GM08714 (cell line): ENCODE results near the gene HPS3.

Source experiments
- H3K4me3 ChIP-seq: fragments of 200-500 bp; sonication (Bioruptor generic); 2 replicates; pipeline ENCODE4 v1.5.1; 2014; ENCODE audit warnings: mild to moderate bottlenecking, low read length, inconsistent platforms
- ZNF274 ChIP-seq: IDR thresholded peaks from 2 replicates; pipeline ENCODE4 v1.6.1; 2012; ENCODE audit warnings: mild to moderate bottlenecking, low read depth, low read length

Gene HPS3

DNA sequence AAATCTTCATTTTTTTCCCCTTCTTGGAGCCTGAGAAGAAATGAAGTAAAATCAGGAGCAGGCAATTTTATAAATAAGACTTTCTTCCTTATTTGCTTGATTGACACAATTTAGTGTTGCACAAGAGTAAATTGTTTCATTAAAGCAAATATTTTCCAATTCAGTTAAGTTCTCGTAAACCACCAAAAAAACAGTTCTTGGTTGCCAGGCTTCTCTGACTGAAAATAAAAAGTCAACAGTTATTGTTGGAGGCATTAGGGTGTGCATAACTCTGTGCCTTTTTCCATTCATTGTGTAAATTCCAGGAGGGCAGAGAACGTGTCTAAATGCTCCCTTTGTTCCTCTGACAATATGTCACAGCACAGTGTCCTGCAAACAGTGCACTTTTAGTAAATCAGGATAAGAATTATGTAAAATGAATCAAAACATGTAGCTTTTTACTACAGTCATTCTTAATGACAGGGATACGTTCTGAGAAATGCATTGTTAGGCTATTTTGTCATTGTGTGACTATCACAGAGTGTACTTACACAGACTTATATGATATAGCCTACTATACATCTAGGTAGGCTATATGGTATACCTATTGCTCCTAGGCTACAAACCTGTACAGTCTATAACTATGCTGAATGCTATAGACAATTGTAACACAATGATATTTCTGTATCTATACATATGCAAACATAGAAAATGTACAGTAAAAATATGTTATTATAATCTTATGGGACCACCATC lies 92.5 kb downstream of the HPS3 start, which contains the start of gene CP:
Gene CP, minus strand, starts transcription at position 47 of the 735 bp plus-strand sequence. Its CDS starts 37 bp downstream, at position 10.
- no peak for TF ChIP-seq ZNF274
- no peak within 1 kb of the TSS for H3K4me3 ChIP-seq
